GM12891 (cell line): Measurements from ENCODE around the gene CTPS2.

Experiments
- POLR2A ChIP-seq: IDR thresholded peaks from 2 replicates; pipeline ENCODE4 v1.6.1; 2011; ENCODE audit warnings: low read depth, low read length, control low read depth
- POLR2AphosphoS5 ChIP-seq: IDR thresholded peaks from 2 replicates; pipeline ENCODE4 v1.6.1; 2011; ENCODE audit warnings: low read depth, low read length, control low read depth

- TF ChIP-seq POLR2AphosphoS5: no peak
- no peak for TF ChIP-seq POLR2A
Observed at GRCh38 chrX:16617382-16617781, 95.1 kb downstream of the CTPS2 start.
